ENCODE data around the gene NAE1.
A peak's percentile ranks its signal among the peaks of the same experiment; 100 is the strongest.

The NAE1 gene

GRCh38 chr16:66830422-66831404, at the start of gene NAE1:
TSS of gene NAE1 (minus strand) at chr16:66830976. CDS start at chr16:66830899, 77 bp downstream.
- CTCF ChIA-PET = interaction anchor here (0.5 to 9.0 kb wide), 72 partner anchors 8 to 472 kb away, joined by 3 to 205 read pairs (median 4); partner anchors contain the start of genes CA7, CDH16, CKLF and DYNC1LI2
- POLR2A ChIA-PET = interaction anchor here (0.6 to 1.3 kb wide), 4 partner anchors 42 to 976 kb away, joined by 3 to 10 read pairs (median 4); partner anchors contain the start of genes RANBP10 and TSNAXIP1
- TF ChIP-seq CTCF (IDR thresholded peaks at IDR 0.05; ENCODE audit: insufficient read depth, low read length, missing control alignments) = peak; percentile 96
- peak within 1 kb of the TSS; percentile 72 for H3K4me3 ChIP-seq (ENCODE audit: low read depth, low read length)
- DNase-seq (ENCODE audit: low read depth, low spot score) = no peak

DNA sequence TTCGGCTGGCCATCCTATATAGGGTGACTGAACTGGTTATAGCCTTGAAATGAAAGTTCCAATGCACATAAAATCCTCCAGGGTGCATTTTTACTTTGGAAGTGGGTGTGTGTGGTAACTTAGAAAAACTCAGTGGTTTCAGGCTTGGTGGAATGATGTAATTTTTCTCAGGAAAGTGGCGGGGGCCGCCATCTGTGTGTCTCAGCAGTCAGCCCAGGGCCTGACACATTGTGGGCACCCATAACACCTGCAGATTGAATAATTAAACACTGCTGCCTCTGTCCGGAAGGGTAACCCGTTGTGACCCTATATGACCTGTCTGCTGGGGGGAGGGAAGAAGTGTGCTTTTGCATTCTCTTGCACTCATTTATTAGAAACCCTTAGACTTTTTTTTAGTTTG, 47.3 kb upstream of the NAE1 start:
- no peak for DNase-seq (ENCODE audit: low read depth, low spot score)

GRCh38 chr16:66874079-66874775, 43.5 kb upstream of the NAE1 start:
- ChIA-PET CTCF (interaction anchor here (0.7 to 10.5 kb wide), 13 partner anchors 9 to 467 kb away, joined by 3 to 203 read pairs (median 3); partner anchors contain the start of gene NAE1), POLR2A (no interaction called here)
- no peak for TF ChIP-seq CTCF (IDR thresholded peaks at IDR 0.05; ENCODE audit: insufficient read depth, low read length, missing control alignments)
- H3K4me3 ChIP-seq (ENCODE audit: low read depth, low read length) = no peak overlapping the region
- no peak for DNase-seq (ENCODE audit: low read depth, low spot score)

More for the DNA sequence above, 47.3 kb upstream of the NAE1 start:
- no peak overlapping the region for H3K4me3 ChIP-seq (ENCODE audit: low read depth, low read length)
- no peak for TF ChIP-seq CTCF (IDR thresholded peaks at IDR 0.05; ENCODE audit: insufficient read depth, low read length, missing control alignments)
- POLR2A ChIA-PET = no interaction called here
- CTCF ChIA-PET = interaction anchor here (0.6 to 1.8 kb wide), 6 partner anchors 10 to 225 kb away, joined by 3 to 22 read pairs (median 3); partner anchors contain the start of genes DYNC1LI2 and NAE1

- POLR2A ChIA-PET = interaction anchor here (0.9 to 1.7 kb wide), 2 partner anchors 9 to 43 kb away, joined by 4 to 10 read pairs; partner anchors contain the start of gene NAE1
- CTCF ChIA-PET = interaction anchor here (0.6 to 10.5 kb wide), 37 partner anchors 8 to 470 kb away, joined by 3 to 203 read pairs (median 4); partner anchors contain the start of gene NAE1
- H3K4me3 ChIP-seq (ENCODE audit: low read depth, low read length) = no peak overlapping the region
- no peak for TF ChIP-seq CTCF (IDR thresholded peaks at IDR 0.05; ENCODE audit: insufficient read depth, low read length, missing control alignments)
- DNase-seq (ENCODE audit: low read depth, low spot score) = no peak
These were observed 42.9 kb upstream of the NAE1 start for GRCh38 chr16:66873685-66874055.

GRCh38 chr16:66872943-66873684, 42.3 kb upstream of the NAE1 start:
- H3K4me3 ChIP-seq (ENCODE audit: low read depth, low read length) = peak overlapping the region; percentile 51
- TF ChIP-seq CTCF (IDR thresholded peaks at IDR 0.05; ENCODE audit: insufficient read depth, low read length, missing control alignments) = peak; percentile 99
- peak; percentile 95 for DNase-seq (ENCODE audit: low read depth, low spot score)
- ChIA-PET CTCF (interaction anchor here (0.6 to 10.5 kb wide), 48 partner anchors 9 to 469 kb away, joined by 3 to 203 read pairs (median 4); partner anchors contain the start of genes DYNC1LI2 and NAE1), POLR2A (interaction anchor here (0.9 to 1.7 kb wide), 2 partner anchors 9 to 42 kb away, joined by 4 to 10 read pairs; partner anchors contain the start of gene NAE1)
